Calu3 (cell line): ENCODE results near the gene BRF1. TPM values are rescaled to one million over a fixed set of nuclear protein-coding genes. Genes with fewer than 3 reads are reported as not detected.

Experiments
- BruUV-seq: library from RNA; stranded (reverse); fragments of 400-500 nt; replicated peaks from 2 replicates; lab custom pipeline; 2021; lab: Mats Ljungman, UMichigan
- CTCF ChIA-PET: fragments of 300-600 bp; sonication (Branson Sonifier 250); formaldehyde crosslinking; loops from one replicate; lab custom pipeline; 2022; ENCODE audit warnings: antibody characterized with exemption; lab: Charles Lee
- DNase-seq: peaks from one replicate; pipeline ENCODE4 v3.0.0; 2022
- H3K27ac Mint-ChIP-seq: one replicate; pipeline ENCODE4 v1.8.0; 2022; ENCODE audit warnings: mixed read lengths; ENCODE audit not compliant: unreplicated experiment
- H3K27me3 Mint-ChIP-seq: one replicate; pipeline ENCODE4 v1.8.0; 2022; ENCODE audit warnings: mixed read lengths; ENCODE audit not compliant: unreplicated experiment
- H3K36me3 Mint-ChIP-seq: one replicate; pipeline ENCODE4 v1.8.0; 2022; ENCODE audit warnings: mild to moderate bottlenecking, moderate library complexity, mixed read lengths; ENCODE audit not compliant: insufficient read depth, unreplicated experiment
- H3K4me1 Mint-ChIP-seq: one replicate; pipeline ENCODE4 v1.8.0; 2022; ENCODE audit warnings: mild to moderate bottlenecking, low read depth, mixed read lengths; ENCODE audit not compliant: unreplicated experiment
- H3K4me3 Mint-ChIP-seq: one replicate; pipeline ENCODE4 v1.8.0; 2022; ENCODE audit warnings: mild to moderate bottlenecking, low read depth, moderate library complexity, mixed read lengths; ENCODE audit not compliant: unreplicated experiment
- H3K9me3 Mint-ChIP-seq: one replicate; pipeline ENCODE4 v1.8.0; 2022; ENCODE audit warnings: low read depth, mixed read lengths; ENCODE audit not compliant: unreplicated experiment
- CTCF ChIP-seq: fragments of 200-600 bp; IDR thresholded peaks from one replicate; pipeline ENCODE4 v1.8.0; 2022; ENCODE audit warnings: antibody characterized with exemption; ENCODE audit not compliant: unreplicated experiment
- intact Hi-C: fragments of 100-400 bp; cut with micrococcal nuclease; formaldehyde crosslinking; loops from one replicate; pipeline ENCODE4 v1.10.0; 2022; ENCODE audit not compliant: unreplicated experiment
- total RNA-seq: library from RNA; stranded (reverse); gene quantifications from 2 replicates; pipeline ENCODE4 v1.2.3, GENCODE V29; 2022

BRF1 gene
- total RNA-seq, 1 experiment from 2014 or later = 38.4 TPM

GRCh38 chr14:105209646-105210045, 91.2 kb downstream of the BRF1 start:
- Mint-ChIP-seq H3K27me3 (no peaks in the 10 kb centered on the region), H3K9me3 (no peaks in the 10 kb centered on the region), H3K4me3 (no peak overlapping the region), H3K27ac (no peak overlapping the region), H3K4me1 (no peaks in the 10 kb centered on the region), H3K36me3 (peaks cover 6% of the 10 kb centered on the region)
- no TSS peak for BruUV-seq
- no peak for TF ChIP-seq CTCF
- DNase-seq = no peak
- intact Hi-C loops = no loop called here
- CTCF ChIA-PET = no interaction called here

DNA sequence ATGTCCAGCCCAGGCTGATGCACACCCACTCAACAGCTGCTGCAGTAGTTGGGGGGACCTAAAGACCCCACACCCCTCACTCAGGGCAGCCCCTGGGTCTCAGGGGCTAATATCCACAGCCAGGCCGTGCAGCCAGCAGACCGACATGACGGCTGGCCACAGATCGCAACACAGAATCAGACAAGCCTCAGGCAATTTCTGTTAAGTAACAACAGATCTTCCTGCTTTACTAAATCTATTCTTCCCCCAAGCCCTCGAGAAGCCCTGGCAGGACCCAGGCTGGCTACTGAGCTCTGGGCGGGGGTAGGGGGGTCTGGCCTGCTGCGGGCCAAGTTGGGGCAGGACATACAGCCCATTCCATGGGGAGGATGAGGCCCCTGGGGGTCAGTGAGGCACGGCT, 91.7 kb downstream of the BRF1 start:
- H3K4me1 Mint-ChIP-seq = peaks cover 5% of the 10 kb centered on the region
- peak overlapping the region; percentile 42 for H3K27ac Mint-ChIP-seq
- H3K9me3 Mint-ChIP-seq = no peaks in the 10 kb centered on the region
- no peak for TF ChIP-seq CTCF
- H3K4me3 Mint-ChIP-seq = no peak overlapping the region
- no peak for DNase-seq
- BruUV-seq = no TSS peak
- intact Hi-C loops = no loop called here
- H3K36me3 Mint-ChIP-seq = peaks cover 9% of the 10 kb centered on the region
- CTCF ChIA-PET = no interaction called here
- no peaks in the 10 kb centered on the region for H3K27me3 Mint-ChIP-seq

DNA sequence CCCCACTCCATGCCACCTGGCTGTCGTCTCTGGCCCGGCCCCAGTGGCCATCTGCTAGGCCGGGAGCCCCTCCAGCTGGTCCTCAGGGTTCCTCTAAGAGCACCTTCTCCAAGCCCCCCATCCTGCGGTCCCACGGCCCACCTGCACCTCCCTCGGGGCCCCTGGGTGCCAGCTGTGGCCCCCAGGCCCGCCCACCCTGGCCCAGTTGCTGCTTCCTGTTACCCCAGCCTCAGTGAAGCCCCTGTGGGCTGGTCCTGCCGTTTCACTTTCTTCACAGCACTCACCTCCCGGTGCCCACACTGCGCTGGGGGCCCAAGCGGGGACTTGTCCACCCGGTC, 92.1 kb downstream of the BRF1 start:
- no peak for TF ChIP-seq CTCF
- Mint-ChIP-seq H3K27me3 (no peaks in the 10 kb centered on the region), H3K27ac (peak overlapping the region; percentile 42), H3K4me3 (no peak overlapping the region), H3K36me3 (peaks cover 9% of the 10 kb centered on the region), H3K9me3 (no peaks in the 10 kb centered on the region), H3K4me1 (peaks cover 7% of the 10 kb centered on the region)
- intact Hi-C loops = no loop called here
- no TSS peak for BruUV-seq
- CTCF ChIA-PET = no interaction called here
- no peak for DNase-seq

DNA sequence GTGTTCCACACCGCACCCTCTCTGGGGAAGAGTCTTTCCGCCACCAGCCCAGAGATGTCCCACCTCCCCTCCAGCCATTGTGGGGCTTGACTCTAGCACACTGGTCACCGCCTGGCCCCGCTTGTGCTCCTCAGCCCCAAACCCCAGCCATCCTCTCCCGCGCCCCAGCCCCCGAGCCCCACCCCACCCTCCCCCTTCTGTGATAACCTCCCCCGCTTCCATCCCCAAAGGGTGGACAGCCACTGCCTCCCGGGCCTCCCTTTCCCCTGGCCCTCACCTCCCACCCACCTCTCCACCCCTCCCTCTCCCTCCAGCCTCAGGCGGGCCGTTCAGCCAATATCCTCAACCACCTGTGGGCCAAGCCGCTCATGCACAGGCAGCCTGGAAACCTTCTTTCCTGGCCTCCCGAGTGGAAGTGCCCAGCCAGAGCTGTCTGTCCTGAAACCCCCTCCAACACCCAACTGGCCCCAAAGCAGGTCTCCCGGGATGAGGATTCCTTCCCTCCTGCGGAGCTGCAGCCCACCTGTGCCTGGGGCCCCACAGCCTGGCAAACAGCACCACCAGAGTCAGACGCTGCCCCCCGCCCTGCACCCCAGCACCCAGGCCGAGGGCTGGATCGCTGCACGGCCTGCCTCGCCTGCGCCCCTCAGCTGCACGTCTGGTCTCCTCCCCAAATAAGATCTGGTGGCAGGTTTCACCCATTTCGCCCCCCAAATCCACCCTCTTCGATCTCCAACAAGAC, 92.6 kb downstream of the BRF1 start:
- H3K4me1 Mint-ChIP-seq = peaks cover 7% of the 10 kb centered on the region
- BruUV-seq = no TSS peak
- H3K27ac Mint-ChIP-seq = peak overlapping the region; percentile 42
- no peaks in the 10 kb centered on the region for H3K27me3 Mint-ChIP-seq
- no peak for TF ChIP-seq CTCF
- no peaks in the 10 kb centered on the region for H3K9me3 Mint-ChIP-seq
- CTCF ChIA-PET = interaction anchor here (1.1 kb wide), 1 partner anchor 118 kb away, joined by 3 read pairs; no protein-coding TSS in a partner anchor
- DNase-seq = no peak
- intact Hi-C loops = no loop called here
- no peak overlapping the region for H3K4me3 Mint-ChIP-seq
- peaks cover 9% of the 10 kb centered on the region for H3K36me3 Mint-ChIP-seq
